ENCODE measurements around the gene FAM9C.
"Not testable (repeated sequence)": the region's sequence is repeated elsewhere in the genome, so short reads cannot be mapped to it uniquely, and the experiment has no call there.

The FAM9C gene

DNA sequence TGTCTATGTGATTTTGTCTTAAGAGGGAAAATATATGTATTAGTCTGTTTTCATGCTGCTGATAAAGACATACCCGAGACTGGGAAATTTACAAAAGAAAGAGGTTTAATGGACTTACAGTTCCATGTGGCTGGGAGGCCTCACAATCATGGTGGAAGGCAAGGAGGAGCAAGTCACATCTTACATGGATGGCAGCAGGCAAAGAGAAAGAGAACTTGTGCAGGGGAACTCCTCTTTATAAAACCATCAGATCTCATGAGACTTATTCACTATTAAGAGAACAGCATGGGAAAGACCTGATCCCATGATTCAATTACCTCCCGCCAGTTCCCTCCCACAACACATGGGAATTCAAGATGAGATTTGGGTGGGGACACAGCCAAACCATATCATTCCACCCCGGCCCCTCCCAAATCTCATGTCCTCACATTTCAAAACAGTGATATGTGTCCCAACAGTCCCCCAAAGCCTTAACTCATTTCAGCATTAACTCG lies 16.8 kb upstream of the FAM9C start:
- H2BK120ac ChIP-seq (ENCODE audit: low read depth, low read length); H3K36me3 ChIP-seq (ENCODE audit: control insufficient read depth in 1 of 2, insufficient read depth in 2 of 2, low read depth in 1 of 2, low read length in 2 of 2); H3K14ac ChIP-seq (ENCODE audit: low read length in 2 of 2); H3K4me1 ChIP-seq (ENCODE audit: control insufficient read depth, insufficient read depth, low read depth, low read length); H4K8ac ChIP-seq (ENCODE audit: low read length); H3K27ac ChIP-seq (ENCODE audit: low read length, poor library complexity, severe bottlenecking); H3K9ac ChIP-seq (ENCODE audit: low read length); H2BK15ac ChIP-seq (ENCODE audit: low read depth, poor library complexity, severe bottlenecking); H3K18ac ChIP-seq (ENCODE audit: low read depth in 1 of 2, low read length in 2 of 2); H3K23ac ChIP-seq (ENCODE audit: low read length in 2 of 2); H4K91ac ChIP-seq (ENCODE audit: low read length); H2AFZ ChIP-seq (ENCODE audit: low read depth, low read length); H3K4ac ChIP-seq (ENCODE audit: low read depth in 1 of 2, low read length in 2 of 2); H3K27me3 ChIP-seq (ENCODE audit: control insufficient read depth in 1 of 2, insufficient read depth in 1 of 2, low read length in 2 of 2); H2BK5ac ChIP-seq (ENCODE audit: low read depth, low read length, poor library complexity, severe bottlenecking); H2BK12ac ChIP-seq (ENCODE audit: low read length in 2 of 2); H3K79me1 ChIP-seq (replicated peaks; ENCODE audit: low read length, poor library complexity, severe bottlenecking); H3K4me2 ChIP-seq (ENCODE audit: low read length, poor library complexity, severe bottlenecking); H2AK5ac ChIP-seq (ENCODE audit: low read length, severe bottlenecking); H3K4me3 ChIP-seq (ENCODE audit: insufficient read depth in 1 of 2, low read depth in 1 of 2, low read length in 2 of 2); DNase-seq; H3K9me3 ChIP-seq (ENCODE audit: control insufficient read depth, low read length): not testable (repeated sequence)
- 93% methylated on average over 3 of the region's 4 CpGs for WGBS

GRCh38 chrX:13059637-13060499 lies 15.4 kb upstream of the FAM9C start:
- H3K4me1 ChIP-seq (ENCODE audit: control insufficient read depth, insufficient read depth, low read depth, low read length) = no peaks in the 10 kb centered on the region
- no peak overlapping the region for H3K23ac ChIP-seq (ENCODE audit: low read length in 2 of 2)
- no peaks in the 10 kb centered on the region for H3K79me1 ChIP-seq (replicated peaks; ENCODE audit: low read length, poor library complexity, severe bottlenecking)
- H3K4me3 ChIP-seq (ENCODE audit: insufficient read depth in 1 of 2, low read depth in 1 of 2, low read length in 2 of 2) = no peak overlapping the region
- H3K4me2 ChIP-seq (ENCODE audit: low read length, poor library complexity, severe bottlenecking) = no peak overlapping the region
- H2AFZ ChIP-seq (ENCODE audit: low read depth, low read length) = no peak overlapping the region
- H3K36me3 ChIP-seq (ENCODE audit: control insufficient read depth in 1 of 2, insufficient read depth in 2 of 2, low read depth in 1 of 2, low read length in 2 of 2) = no peaks in the 10 kb centered on the region
- H2BK15ac ChIP-seq (ENCODE audit: low read depth, poor library complexity, severe bottlenecking) = no peak overlapping the region
- H4K91ac ChIP-seq (ENCODE audit: low read length) = no peak overlapping the region
- no peak overlapping the region for H2BK120ac ChIP-seq (ENCODE audit: low read depth, low read length)
- no peak overlapping the region for H3K18ac ChIP-seq (ENCODE audit: low read depth in 1 of 2, low read length in 2 of 2)
- no peak overlapping the region for H3K27ac ChIP-seq (ENCODE audit: low read length, poor library complexity, severe bottlenecking)
- no peak overlapping the region for H3K14ac ChIP-seq (ENCODE audit: low read length in 2 of 2)
- WGBS = 71% methylated on average over 1 of the region's 3 CpGs
- peak; percentile 78 for DNase-seq
- H4K8ac ChIP-seq (ENCODE audit: low read length) = no peak overlapping the region
- H2AK5ac ChIP-seq (ENCODE audit: low read length, severe bottlenecking) = no peak overlapping the region
- H3K9me3 ChIP-seq (ENCODE audit: control insufficient read depth, low read length) = no peaks in the 10 kb centered on the region
- peak overlapping the region; percentile 41 for H3K9ac ChIP-seq (ENCODE audit: low read length)
- H3K4ac ChIP-seq (ENCODE audit: low read depth in 1 of 2, low read length in 2 of 2) = no peak overlapping the region
- no peaks in the 10 kb centered on the region for H3K27me3 ChIP-seq (ENCODE audit: control insufficient read depth in 1 of 2, insufficient read depth in 1 of 2, low read length in 2 of 2)
- H2BK12ac ChIP-seq (ENCODE audit: low read length in 2 of 2) = no peak overlapping the region
- no peak overlapping the region for H2BK5ac ChIP-seq (ENCODE audit: low read depth, low read length, poor library complexity, severe bottlenecking)

DNA sequence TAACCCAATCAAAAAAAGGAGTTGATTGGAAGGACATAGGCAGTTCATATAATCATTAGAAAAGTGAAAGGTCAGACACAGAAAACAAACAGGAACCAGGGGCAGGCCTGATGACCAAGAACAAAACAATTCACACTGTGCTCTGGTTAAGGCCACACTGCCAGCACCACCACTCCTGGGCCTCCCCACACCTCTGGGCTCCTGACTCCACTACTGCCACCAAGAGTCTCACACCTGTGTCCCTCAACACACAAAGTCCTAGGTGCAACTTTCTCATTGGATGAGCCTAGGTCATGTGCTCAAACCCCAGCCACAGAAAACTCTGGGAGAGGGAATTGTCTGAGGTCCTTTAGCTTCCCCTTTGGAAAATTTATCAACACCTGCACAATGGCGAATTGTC lies 11.1 kb upstream of the FAM9C start:
- Histone ChIP-seq H2BK15ac (ENCODE audit: low read depth, poor library complexity, severe bottlenecking) (no peak overlapping the region), H3K27me3 (ENCODE audit: control insufficient read depth in 1 of 2, insufficient read depth in 1 of 2, low read length in 2 of 2) (peaks cover 0 to 3% of the 10 kb centered on the region in 2 experiments), H3K4ac (ENCODE audit: low read depth in 1 of 2, low read length in 2 of 2) (no peak overlapping the region), H2BK5ac (ENCODE audit: low read depth, low read length, poor library complexity, severe bottlenecking) (no peak overlapping the region), H3K4me2 (ENCODE audit: low read length, poor library complexity, severe bottlenecking) (no peak overlapping the region), H3K4me1 (ENCODE audit: control insufficient read depth, insufficient read depth, low read depth, low read length) (no peaks in the 10 kb centered on the region), H3K27ac (ENCODE audit: low read length, poor library complexity, severe bottlenecking) (no peak overlapping the region), H2BK12ac (ENCODE audit: low read length in 2 of 2) (no peak overlapping the region), H3K9ac (ENCODE audit: low read length) (no peak overlapping the region), H3K14ac (ENCODE audit: low read length in 2 of 2) (no peak overlapping the region), H2BK120ac (ENCODE audit: low read depth, low read length) (no peak overlapping the region), H3K9me3 (ENCODE audit: control insufficient read depth, low read length) (no peaks in the 10 kb centered on the region), H2AFZ (ENCODE audit: low read depth, low read length) (no peak overlapping the region), H4K91ac (ENCODE audit: low read length) (no peak overlapping the region), H3K79me1 (replicated peaks; ENCODE audit: low read length, poor library complexity, severe bottlenecking) (no peaks in the 10 kb centered on the region), H3K36me3 (ENCODE audit: control insufficient read depth in 1 of 2, insufficient read depth in 2 of 2, low read depth in 1 of 2, low read length in 2 of 2) (no peaks in the 10 kb centered on the region), H3K18ac (ENCODE audit: low read depth in 1 of 2, low read length in 2 of 2) (no peak overlapping the region), H3K4me3 (ENCODE audit: insufficient read depth in 1 of 2, low read depth in 1 of 2, low read length in 2 of 2) (no peak overlapping the region), H2AK5ac (ENCODE audit: low read length, severe bottlenecking) (no peak overlapping the region), H4K8ac (ENCODE audit: low read length) (no peak overlapping the region), H3K23ac (ENCODE audit: low read length in 2 of 2) (no peak overlapping the region)
- no peak for DNase-seq
- no CpG with 5 or more reads among the region's 1 CpG for WGBS

- no peak overlapping the region for H2BK15ac ChIP-seq (ENCODE audit: low read depth, poor library complexity, severe bottlenecking)
- no peak overlapping the region for H3K23ac ChIP-seq (ENCODE audit: low read length in 2 of 2)
- H2AK5ac ChIP-seq (ENCODE audit: low read length, severe bottlenecking) = no peak overlapping the region
- no peak overlapping the region for H3K27ac ChIP-seq (ENCODE audit: low read length, poor library complexity, severe bottlenecking)
- H3K4me1 ChIP-seq (ENCODE audit: control insufficient read depth, insufficient read depth, low read depth, low read length) = no peaks in the 10 kb centered on the region
- H3K4me2 ChIP-seq (ENCODE audit: low read length, poor library complexity, severe bottlenecking) = no peak overlapping the region
- no peak overlapping the region for H3K14ac ChIP-seq (ENCODE audit: low read length in 2 of 2)
- no peak overlapping the region for H3K9ac ChIP-seq (ENCODE audit: low read length)
- H3K79me1 ChIP-seq (replicated peaks; ENCODE audit: low read length, poor library complexity, severe bottlenecking) = no peaks in the 10 kb centered on the region
- H4K91ac ChIP-seq (ENCODE audit: low read length) = no peak overlapping the region
- H2BK120ac ChIP-seq (ENCODE audit: low read depth, low read length) = no peak overlapping the region
- DNase-seq = no peak
- no peak overlapping the region for H3K4ac ChIP-seq (ENCODE audit: low read depth in 1 of 2, low read length in 2 of 2)
- H2AFZ ChIP-seq (ENCODE audit: low read depth, low read length) = no peak overlapping the region
- no peak overlapping the region for H4K8ac ChIP-seq (ENCODE audit: low read length)
- peaks cover 0 to 6% of the 10 kb centered on the region in 2 experiments for H3K27me3 ChIP-seq (ENCODE audit: control insufficient read depth in 1 of 2, insufficient read depth in 1 of 2, low read length in 2 of 2)
- H3K18ac ChIP-seq (ENCODE audit: low read depth in 1 of 2, low read length in 2 of 2) = no peak overlapping the region
- no peak overlapping the region for H2BK5ac ChIP-seq (ENCODE audit: low read depth, low read length, poor library complexity, severe bottlenecking)
- H3K36me3 ChIP-seq (ENCODE audit: control insufficient read depth in 1 of 2, insufficient read depth in 2 of 2, low read depth in 1 of 2, low read length in 2 of 2) = no peaks in the 10 kb centered on the region
- no peak overlapping the region for H3K4me3 ChIP-seq (ENCODE audit: insufficient read depth in 1 of 2, low read depth in 1 of 2, low read length in 2 of 2)
- no peak overlapping the region for H2BK12ac ChIP-seq (ENCODE audit: low read length in 2 of 2)
- H3K9me3 ChIP-seq (ENCODE audit: control insufficient read depth, low read length) = no peaks in the 10 kb centered on the region
These were observed 8.8 kb upstream of the FAM9C start for GRCh38 chrX:13053171-13053570.
